Hepatocyte (in vitro differentiated cells): ENCODE measurements around the gene NACA2. TPM values are rescaled to one million over a fixed set of nuclear protein-coding genes. Genes with fewer than 3 reads are reported as not detected.
"Not testable (repeated sequence)": the region's sequence is repeated elsewhere in the genome, so short reads cannot be mapped to it uniquely, and the experiment has no call there.

Experiments used
- DNase-seq: peaks from one replicate; pipeline ENCODE4 v3.0.0-alpha.2; 2016; ENCODE audit warnings: low spot score
- H2AFZ ChIP-seq: fragments of 200-600 bp; sonication (generic); 2 replicates; pipeline ENCODE4 v1.6.0; 2016; ENCODE audit warnings: antibody characterized with exemption, mild to moderate bottlenecking
- H3K27ac ChIP-seq: fragments of 200-600 bp; sonication (generic); 2 replicates; pipeline ENCODE4 v1.5.1; 2016; ENCODE audit warnings: mild to moderate bottlenecking
- H3K27me3 ChIP-seq: fragments of 200-600 bp; sonication (generic); 2 replicates; pipeline ENCODE4 v1.6.1; 2016
- H3K36me3 ChIP-seq: fragments of 200-600 bp; sonication (generic); replicated peaks from 2 replicates; pipeline ENCODE4 v1.5.1; 2016; ENCODE audit warnings: low read depth; ENCODE audit not compliant: insufficient read depth
- H3K4me1 ChIP-seq: fragments of 200-600 bp; sonication (generic); 2 replicates; pipeline ENCODE4 v1.5.1; 2016; ENCODE audit warnings: mild to moderate bottlenecking, moderate library complexity; ENCODE audit not compliant: insufficient read depth
- H3K4me2 ChIP-seq: fragments of 200-600 bp; sonication (generic); 2 replicates; pipeline ENCODE4 v1.6.0; 2016
- H3K4me3 ChIP-seq: fragments of 200-600 bp; sonication (generic); 2 replicates; pipeline ENCODE4 v1.5.1; 2016; ENCODE audit warnings: mild to moderate bottlenecking
- H3K79me2 ChIP-seq: fragments of 200-600 bp; sonication (generic); 2 replicates; pipeline ENCODE4 v1.6.0; 2017; ENCODE audit warnings: mild to moderate bottlenecking
- H3K9me2 ChIP-seq: fragments of 200-600 bp; sonication (generic); replicated peaks from 2 replicates; pipeline ENCODE4 v1.6.0; 2017; ENCODE audit warnings: mild to moderate bottlenecking; ENCODE audit not compliant: insufficient read depth
- H3K9me3 ChIP-seq: fragments of 200-600 bp; sonication (generic); 2 replicates; pipeline ENCODE4 v1.5.1; 2016; ENCODE audit warnings: low read depth, mild to moderate bottlenecking
- H4K20me1 ChIP-seq: fragments of 200-600 bp; sonication (generic); 2 replicates; pipeline ENCODE4 v1.6.0; 2016; ENCODE audit warnings: mild to moderate bottlenecking; ENCODE audit not compliant: insufficient read depth, poor library complexity, severe bottlenecking
- CTCF ChIP-seq: fragments of 200-600 bp; sonication (generic); IDR thresholded peaks from 2 replicates; pipeline ENCODE4 v1.5.1; 2016; ENCODE audit warnings: antibody characterized with exemption, mild to moderate bottlenecking; ENCODE audit not compliant: poor library complexity
- EZH2 ChIP-seq: fragments of 200-600 bp; sonication (generic); IDR thresholded peaks from 2 replicates; pipeline ENCODE4 v1.6.1; 2016; ENCODE audit warnings: antibody characterized with exemption, mild to moderate bottlenecking, borderline replicate concordance
- EZH2phosphoT487 ChIP-seq: fragments of 200-600 bp; sonication (generic); IDR thresholded peaks from one replicate; pipeline ENCODE4 v1.6.1; 2018; ENCODE audit warnings: antibody characterized with exemption, mild to moderate bottlenecking, low read depth, moderate library complexity; ENCODE audit not compliant: unreplicated experiment, severe bottlenecking
- WGBS: methylation state at CpG from one replicate; pipeline ENCODE4 v1.1.6; 2016; ENCODE audit warnings: low lambda C conversion rate; ENCODE audit errors: missing lambda C conversion rate; 5-methylcytosine and 5-hydroxymethylcytosine counted together
- polyA plus RNA-seq: library from polyadenylated mRNA; unstranded; fragments of >200 nt; fragmentation: Nextera tagmentation; extraction: Ambion mirVana; gene quantifications from 2 replicates; pipeline ENCODE4 v1.2.1, GENCODE V29; 2016
- total RNA-seq: library from RNA; depleted of rRNA; stranded (reverse); fragments of >200 nt; gene quantifications from 2 replicates; pipeline ENCODE4 v1.2.3, GENCODE V29; 2014

NACA2 gene
- total and polyA plus RNA-seq, 2 experiments from 2014 or later = not detected

GRCh38 chr17:61575352-61575975 is 15.6 kb downstream of the NACA2 start:
- no peaks in the 10 kb centered on the region for H3K9me2 ChIP-seq
- no peak for TF ChIP-seq EZH2phosphoT487
- H3K4me3 ChIP-seq = no peak overlapping the region
- no peaks in the 10 kb centered on the region for H3K79me2 ChIP-seq
- H3K4me1 ChIP-seq = peaks cover 3% of the 10 kb centered on the region
- 76% methylated on average over 5 of the region's 5 CpGs for WGBS
- H3K36me3 ChIP-seq = no peaks in the 10 kb centered on the region
- peak overlapping the region; percentile 51 for H3K27ac ChIP-seq
- no peak overlapping the region for H2AFZ ChIP-seq
- no peak for DNase-seq
- H4K20me1 ChIP-seq = no peaks in the 10 kb centered on the region
- no peaks in the 10 kb centered on the region for H3K9me3 ChIP-seq
- no peaks in the 10 kb centered on the region for H3K27me3 ChIP-seq
- peak overlapping the region; percentile 28 for H3K4me2 ChIP-seq

- H3K9me3 ChIP-seq = no peaks in the 10 kb centered on the region
- peak overlapping the region; percentile 42 for H3K4me2 ChIP-seq
- TF ChIP-seq EZH2phosphoT487 (no peak), CTCF (peak; percentile 53)
- H3K27ac ChIP-seq = peak overlapping the region; percentile 51
- WGBS = 19% methylated on average over 9 of the region's 9 CpGs
- no peaks in the 10 kb centered on the region for H3K36me3 ChIP-seq
- H4K20me1 ChIP-seq = no peaks in the 10 kb centered on the region
- H3K79me2 ChIP-seq = no peaks in the 10 kb centered on the region
- H3K9me2 ChIP-seq = no peaks in the 10 kb centered on the region
- H3K4me1 ChIP-seq = no peaks in the 10 kb centered on the region
- peak overlapping the region; percentile 27 for H2AFZ ChIP-seq
- H3K4me3 ChIP-seq = no peak overlapping the region
- DNase-seq = peak; percentile 81
- H3K27me3 ChIP-seq = no peaks in the 10 kb centered on the region
Observed at GRCh38 chr17:61574542-61575351, 16.3 kb downstream of the NACA2 start.

DNA sequence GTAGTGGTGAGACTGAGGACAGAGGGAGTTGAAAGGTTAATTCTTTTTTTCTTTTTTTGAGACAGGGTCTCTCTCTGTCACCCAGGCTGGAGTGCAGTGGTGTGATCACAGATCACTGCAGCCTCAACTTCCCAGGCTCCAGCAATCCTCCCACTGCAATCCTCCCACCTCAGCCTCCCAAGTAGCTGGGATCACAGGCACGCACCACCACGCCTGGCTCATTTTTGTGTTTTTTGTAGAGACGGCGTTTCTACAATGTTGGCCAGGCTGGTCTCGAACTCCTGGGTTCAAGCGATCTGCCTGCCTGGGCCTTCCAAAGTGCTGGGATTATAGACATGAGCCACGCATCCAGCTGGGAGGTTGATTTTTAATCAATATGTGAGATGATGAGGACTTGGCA is 18.5 kb downstream of the NACA2 start:
- H3K4me3 ChIP-seq, H3K9me3 ChIP-seq, H3K27me3 ChIP-seq, H4K20me1 ChIP-seq, H3K27ac ChIP-seq, H3K9me2 ChIP-seq, H3K4me1 ChIP-seq, H3K79me2 ChIP-seq, DNase-seq, H3K36me3 ChIP-seq, H3K4me2 ChIP-seq, H2AFZ ChIP-seq: not testable (repeated sequence)
- WGBS = 95% methylated on average over 7 of the region's 7 CpGs

DNA sequence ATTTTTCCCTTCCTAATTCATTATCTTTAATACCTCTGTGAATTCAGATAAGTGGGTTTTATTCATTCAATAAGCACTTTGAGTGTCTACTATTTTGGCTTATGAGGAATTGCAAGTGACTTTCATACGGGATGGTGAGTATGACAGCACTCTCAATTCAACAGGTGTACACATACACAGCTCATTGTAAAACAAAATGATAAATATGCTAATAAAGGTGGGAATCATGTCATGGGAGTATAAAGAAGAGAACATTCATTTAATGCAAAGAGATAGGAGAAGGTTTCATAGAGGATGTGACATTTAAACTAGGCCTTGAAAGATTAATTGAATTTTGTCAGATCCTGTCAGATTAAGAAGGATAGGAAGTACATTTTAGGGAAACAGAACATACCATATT is 19.4 kb downstream of the NACA2 start:
- no peak overlapping the region for H2AFZ ChIP-seq
- DNase-seq = no peak
- H3K4me1 ChIP-seq = no peaks in the 10 kb centered on the region
- H4K20me1 ChIP-seq = no peaks in the 10 kb centered on the region
- H3K36me3 ChIP-seq = no peaks in the 10 kb centered on the region
- H3K4me2 ChIP-seq = no peak overlapping the region
- no peak overlapping the region for H3K27ac ChIP-seq
- no peak for TF ChIP-seq CTCF
- TF ChIP-seq EZH2phosphoT487 = no peak
- TF ChIP-seq EZH2 = no peak
- H3K9me2 ChIP-seq = no peaks in the 10 kb centered on the region
- no peak overlapping the region for H3K4me3 ChIP-seq
- no peaks in the 10 kb centered on the region for H3K27me3 ChIP-seq
- WGBS = 96% methylated on average over 1 of the region's 1 CpG
- no peaks in the 10 kb centered on the region for H3K79me2 ChIP-seq
- no peaks in the 10 kb centered on the region for H3K9me3 ChIP-seq
